Adrenal gland (tissue), 5 donors: ENCODE measurements around the gene KRTAP4-3.

Experiments
- POLR2A ChIP-seq, 2 donors: fragments of 450-650 bp; IDR thresholded peaks; one replicate each; pipeline ENCODE4 v1.6.1; 2017; ENCODE audit warnings: antibody characterized with exemption in 2 of 2, mild to moderate bottlenecking in 2 of 2, moderate library complexity in 1 of 2
- TF ChIP-seq, protein P1 (sequence below), 6 experiments: fragments of 450-650 bp in 4 of 6; fragments of 200-600 bp in 2 of 6; sonication (generic) in 1 of 6; IDR thresholded peaks; 1 replicate in 5 of 6; 2 replicates in 1 of 6; pipeline versions ENCODE4 v1.5.1 to v1.8.0; 2016 to 2021; ENCODE audit warnings: antibody characterized with exemption in 6 of 6, mild to moderate bottlenecking in 2 of 6, moderate library complexity in 1 of 6
- donor health status: DM: no; HTN: no; CAD: no.

DNA sequence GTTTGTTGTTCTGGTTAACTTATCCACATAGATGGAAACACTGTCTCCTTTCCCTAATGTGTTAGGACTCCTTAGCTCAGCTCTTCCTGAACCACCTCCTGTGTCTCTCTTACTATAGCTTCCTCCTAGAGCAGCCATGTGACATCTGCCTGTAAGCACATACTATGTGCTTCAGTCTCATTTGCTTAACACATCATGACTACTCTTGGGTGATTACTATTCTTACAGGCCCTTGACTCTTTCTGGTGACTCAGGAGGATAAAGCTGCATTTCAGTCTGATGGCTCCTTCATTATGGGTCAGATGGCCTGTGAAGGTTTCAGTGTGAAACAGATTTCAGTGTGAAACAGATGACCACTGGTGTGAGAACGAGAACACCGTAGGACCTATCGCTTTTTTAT lies 10.3 kb upstream of the KRTAP4-3 start:
- TF ChIP-seq, protein P1, sequence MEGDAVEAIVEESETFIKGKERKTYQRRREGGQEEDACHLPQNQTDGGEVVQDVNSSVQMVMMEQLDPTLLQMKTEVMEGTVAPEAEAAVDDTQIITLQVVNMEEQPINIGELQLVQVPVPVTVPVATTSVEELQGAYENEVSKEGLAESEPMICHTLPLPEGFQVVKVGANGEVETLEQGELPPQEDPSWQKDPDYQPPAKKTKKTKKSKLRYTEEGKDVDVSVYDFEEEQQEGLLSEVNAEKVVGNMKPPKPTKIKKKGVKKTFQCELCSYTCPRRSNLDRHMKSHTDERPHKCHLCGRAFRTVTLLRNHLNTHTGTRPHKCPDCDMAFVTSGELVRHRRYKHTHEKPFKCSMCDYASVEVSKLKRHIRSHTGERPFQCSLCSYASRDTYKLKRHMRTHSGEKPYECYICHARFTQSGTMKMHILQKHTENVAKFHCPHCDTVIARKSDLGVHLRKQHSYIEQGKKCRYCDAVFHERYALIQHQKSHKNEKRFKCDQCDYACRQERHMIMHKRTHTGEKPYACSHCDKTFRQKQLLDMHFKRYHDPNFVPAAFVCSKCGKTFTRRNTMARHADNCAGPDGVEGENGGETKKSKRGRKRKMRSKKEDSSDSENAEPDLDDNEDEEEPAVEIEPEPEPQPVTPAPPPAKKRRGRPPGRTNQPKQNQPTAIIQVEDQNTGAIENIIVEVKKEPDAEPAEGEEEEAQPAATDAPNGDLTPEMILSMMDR (IDR thresholded peaks at IDR 0.05): no peak
- TF ChIP-seq POLR2A (IDR thresholded peaks at IDR 0.05): no peak
